GM19463 (cell line): ENCODE results near the gene TMEM163.
"Not testable (repeated sequence)": the region's sequence is repeated elsewhere in the genome, so short reads cannot be mapped to it uniquely, and the experiment has no call there.

Source experiments
- ATAC-seq: cut with Tn5 transposase; IDR thresholded peaks from one replicate; pipeline ENCODE4 v1.9.1; 2021; ENCODE audit warnings: mild to moderate bottlenecking, moderate library complexity; ENCODE audit not compliant: unreplicated experiment

The TMEM163 gene

DNA sequence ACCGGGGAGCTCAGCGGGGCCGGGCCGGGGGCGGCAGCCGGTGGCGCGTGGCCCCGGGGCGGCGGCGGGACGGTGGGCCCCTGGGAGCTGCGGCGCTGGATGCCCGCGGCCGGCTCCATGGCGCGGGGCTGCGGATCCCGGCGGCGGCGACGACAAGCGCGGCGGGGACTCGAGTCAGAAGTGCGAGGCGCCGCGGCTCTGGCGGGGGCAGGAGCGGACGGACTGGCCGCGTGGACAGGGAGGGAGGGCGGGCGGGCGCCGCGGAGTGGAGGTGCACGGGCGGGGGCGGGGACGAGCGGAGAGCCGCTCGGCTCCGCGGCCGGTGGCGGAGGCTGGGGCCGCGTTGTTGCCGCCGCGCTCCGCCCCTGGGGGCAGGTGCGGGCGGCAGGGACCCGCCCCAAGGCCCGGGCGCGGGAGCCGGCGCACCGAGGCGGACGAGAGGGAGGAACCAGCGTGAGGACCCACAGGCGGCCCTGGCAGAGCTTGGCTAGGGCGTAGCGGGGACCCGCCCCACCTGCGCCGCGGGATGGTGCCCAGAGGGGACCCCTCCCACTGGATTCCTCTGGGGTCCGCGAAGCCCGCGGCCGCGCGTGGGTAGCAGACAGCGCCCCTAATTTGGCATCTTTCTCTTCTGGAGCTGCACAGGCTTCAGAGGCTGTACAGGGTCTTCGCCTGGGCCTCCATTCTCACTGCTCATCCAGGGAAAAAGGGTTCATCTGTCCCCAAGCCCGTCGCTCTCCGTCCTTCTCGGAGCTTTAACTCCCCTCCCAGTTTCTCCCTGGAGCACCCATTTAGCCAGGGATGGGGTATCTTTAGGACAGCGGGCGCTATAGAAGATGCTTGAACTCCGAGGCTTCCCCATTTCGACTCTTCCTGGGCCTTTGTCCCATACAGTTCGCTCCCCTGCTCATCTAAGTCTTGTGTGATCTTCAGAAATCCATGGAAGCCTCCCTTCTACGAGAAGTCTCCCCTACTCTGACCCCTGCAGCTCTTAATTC lies at the start of gene TMEM163:
Gene TMEM163, minus strand, starts transcription at position 184 of the 998 bp plus-strand sequence.
- peak; percentile 65 for ATAC-seq

DNA sequence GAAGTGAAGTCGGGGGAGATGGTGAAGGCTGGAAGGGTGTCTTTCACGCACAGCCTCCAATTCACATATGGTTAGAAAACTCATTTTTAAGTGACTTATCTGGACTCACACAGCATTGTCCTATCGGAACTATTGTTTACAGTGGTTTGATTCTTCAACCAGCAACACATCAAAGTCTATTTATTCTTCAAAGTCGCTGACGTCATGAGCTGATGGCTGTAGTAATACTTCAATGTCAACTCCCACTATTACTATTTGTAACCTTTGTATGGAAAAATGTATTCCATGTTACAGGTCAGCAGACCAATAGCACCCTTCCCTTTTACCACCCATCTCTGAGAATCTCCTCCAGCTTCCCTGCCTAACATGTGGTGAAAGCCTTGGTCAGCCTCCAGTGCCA lies 47.8 kb upstream of the TMEM163 start:
- ATAC-seq = no peak

DNA sequence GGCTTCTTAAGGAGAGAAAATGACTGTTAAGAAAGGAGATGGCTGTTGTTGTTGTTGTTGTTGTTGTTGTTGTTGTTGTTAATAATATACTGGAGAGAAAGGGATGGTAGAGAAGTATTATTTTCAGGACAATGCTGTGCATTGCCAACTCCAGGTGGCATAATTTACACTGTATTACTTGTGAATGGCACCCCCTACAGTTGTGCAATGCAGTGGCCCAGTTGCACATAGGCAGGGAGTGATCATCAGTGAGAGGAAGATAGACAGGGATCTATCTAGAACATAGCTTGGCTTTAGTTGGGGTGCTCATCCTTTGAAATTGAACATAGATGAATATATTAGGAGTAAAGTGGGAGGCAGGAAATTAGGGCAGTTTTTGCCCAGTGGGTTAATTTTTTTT lies 47.2 kb upstream of the TMEM163 start:
- ATAC-seq = no peak

DNA sequence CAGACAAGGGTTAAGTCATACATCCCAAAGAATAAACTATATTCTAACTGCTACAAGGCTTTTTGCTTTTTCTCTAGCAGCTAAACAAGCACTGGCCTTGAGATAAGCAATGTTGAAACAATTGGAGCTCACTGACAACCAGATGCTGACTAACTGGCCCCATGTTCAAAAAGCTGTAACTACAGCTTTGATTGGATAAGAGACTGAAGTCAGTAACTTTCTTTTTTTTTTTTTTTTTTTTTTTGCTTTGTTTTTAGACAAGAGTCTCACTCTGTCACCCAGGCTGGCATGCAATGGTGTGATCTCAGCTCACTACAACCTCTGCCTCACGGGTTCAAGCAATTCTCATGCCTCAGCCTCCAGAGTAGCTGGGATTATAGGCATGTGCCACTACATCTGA lies 45.4 kb upstream of the TMEM163 start:
- ATAC-seq = no peak

DNA sequence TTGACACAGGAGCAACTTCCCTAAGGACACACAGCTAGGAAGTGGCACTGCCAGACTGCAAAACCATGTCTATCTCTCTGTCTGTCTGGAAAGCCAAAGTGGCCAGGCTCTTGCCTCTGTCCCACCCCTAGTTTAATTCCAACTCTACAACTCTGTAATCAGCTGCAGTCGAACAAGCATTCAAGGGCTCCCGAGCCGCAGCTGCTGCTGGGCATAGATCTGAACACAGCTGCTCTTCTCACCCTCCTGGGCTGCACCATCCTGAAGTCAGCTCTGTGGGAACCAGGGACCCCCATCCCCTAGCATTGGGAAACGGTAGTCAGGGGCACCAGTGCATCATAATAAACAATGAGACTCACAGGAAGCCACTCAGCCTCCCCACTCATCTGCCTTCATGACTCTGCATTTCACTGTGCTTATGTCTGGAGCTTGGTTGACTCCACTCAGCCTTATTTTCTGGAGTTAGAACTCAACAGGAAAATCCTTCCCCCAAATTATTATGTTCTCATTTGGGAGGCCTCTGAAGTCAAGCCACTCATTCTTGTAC lies 44.4 kb upstream of the TMEM163 start:
- no peak for ATAC-seq

DNA sequence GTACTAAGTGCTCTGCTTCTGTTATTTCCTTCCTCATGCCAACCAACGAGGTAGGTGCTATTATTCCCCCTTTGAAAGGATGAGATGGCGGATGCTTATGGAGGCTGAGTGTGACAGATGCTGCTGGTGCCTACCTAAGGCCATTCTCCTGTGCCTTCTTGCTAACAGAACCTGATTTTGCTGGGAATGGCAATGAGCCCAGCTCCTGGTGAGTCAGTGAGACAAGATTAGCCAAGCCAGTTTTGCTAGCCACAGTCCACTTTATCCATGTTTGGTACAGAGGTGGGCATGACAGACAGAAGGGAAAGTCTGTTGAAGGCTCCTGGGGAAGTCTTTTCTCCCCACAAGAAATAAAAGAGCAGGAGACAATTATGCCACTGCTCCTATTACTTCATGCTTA lies 43.7 kb upstream of the TMEM163 start:
- no peak for ATAC-seq

DNA sequence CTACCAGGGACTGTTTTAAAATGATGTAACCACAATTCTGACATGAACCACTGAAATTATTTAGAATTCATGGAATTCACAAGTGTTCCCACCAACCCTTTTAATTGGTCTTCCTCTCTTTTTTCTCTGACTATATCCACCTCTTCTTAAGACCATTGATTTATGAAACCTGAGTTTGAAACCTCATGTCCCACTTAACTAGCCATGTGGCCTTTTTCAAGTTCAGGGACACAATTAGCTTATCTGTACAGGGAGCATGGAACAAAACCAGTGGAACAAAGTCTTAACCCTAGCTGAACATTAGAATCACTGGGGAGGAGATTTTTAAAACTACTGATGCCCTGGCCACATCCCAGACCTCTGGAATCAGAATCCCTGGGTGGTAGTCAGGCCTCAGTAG lies 41.6 kb upstream of the TMEM163 start:
- ATAC-seq = no peak

DNA sequence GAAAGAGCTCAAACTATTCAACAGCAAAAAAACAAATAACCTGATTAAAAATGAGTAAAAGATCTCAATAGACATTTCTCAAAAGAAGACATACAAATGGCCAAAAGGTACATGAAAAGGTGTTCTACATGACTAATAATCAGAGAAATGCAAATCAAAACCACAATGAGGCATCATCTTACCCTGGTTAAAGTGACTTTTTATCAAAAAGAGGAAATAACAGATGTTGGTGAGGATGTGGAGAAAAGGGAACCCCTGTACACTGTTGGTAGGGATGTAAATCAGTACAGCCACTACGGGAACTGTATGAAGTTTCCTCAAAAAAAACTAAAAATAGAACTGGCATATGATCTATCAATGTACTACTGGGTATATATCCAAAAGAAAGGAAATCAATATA lies 39.8 kb upstream of the TMEM163 start:
- ATAC-seq = peak; percentile 96

DNA sequence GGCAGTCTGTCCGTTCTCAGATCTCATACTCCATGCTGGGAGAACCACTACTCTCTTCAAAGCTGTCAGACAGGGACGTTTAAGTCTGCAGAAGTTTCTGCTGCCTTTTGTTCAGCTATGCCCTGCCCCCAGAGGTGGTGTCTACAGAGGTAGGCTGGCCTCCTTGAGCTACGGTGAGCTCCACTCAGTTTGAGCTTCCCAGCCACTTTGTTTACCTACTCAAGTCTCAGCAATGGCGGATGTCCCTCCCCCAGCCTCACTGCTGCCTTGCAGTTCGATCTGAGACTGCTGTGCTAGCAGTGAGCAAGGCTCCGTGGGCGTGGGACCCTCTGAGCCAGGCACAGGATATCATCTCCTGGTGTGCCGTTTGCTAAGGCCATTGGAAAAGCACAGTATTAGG lies 33.2 kb upstream of the TMEM163 start:
- ATAC-seq = not testable (repeated sequence)

DNA sequence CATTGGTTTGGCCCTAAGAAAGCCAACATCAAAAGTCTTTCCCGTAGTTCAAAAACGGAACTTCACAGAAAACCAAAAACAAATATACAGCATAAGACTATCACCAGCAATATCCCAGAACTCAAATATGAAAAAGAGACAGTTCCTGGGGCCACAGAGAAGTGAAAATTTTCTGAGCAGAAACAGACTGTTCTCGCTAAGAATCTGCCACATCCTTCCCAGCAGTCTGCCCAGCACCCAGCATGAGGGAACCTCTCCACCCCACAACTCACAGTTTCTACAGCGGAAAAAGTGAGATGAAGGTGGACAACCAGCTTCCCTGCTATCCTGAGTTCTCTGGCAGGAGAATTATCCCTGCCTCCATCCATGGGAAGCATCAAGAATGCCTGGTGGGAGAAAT lies 26.7 kb upstream of the TMEM163 start:
- no peak for ATAC-seq

DNA sequence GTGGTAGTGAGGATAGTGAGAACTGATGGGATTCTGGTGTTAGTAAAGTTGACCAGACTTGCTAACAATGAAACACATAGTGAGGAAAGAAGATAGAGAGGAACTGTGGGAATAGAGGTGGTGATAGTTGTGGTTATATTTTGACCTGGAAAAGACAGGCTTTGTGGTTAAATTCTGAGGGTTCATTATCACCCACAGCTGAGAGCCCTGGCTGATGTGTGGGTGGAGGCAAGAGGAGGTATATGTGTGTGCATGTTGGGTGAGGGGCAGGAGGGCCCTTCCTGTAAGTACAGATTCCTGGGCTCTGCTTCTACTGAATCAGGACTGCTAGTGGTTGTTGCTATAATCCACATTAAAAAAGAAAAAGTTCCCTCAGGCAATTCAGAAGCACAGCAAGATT lies 26.2 kb upstream of the TMEM163 start:
- ATAC-seq = no peak

DNA sequence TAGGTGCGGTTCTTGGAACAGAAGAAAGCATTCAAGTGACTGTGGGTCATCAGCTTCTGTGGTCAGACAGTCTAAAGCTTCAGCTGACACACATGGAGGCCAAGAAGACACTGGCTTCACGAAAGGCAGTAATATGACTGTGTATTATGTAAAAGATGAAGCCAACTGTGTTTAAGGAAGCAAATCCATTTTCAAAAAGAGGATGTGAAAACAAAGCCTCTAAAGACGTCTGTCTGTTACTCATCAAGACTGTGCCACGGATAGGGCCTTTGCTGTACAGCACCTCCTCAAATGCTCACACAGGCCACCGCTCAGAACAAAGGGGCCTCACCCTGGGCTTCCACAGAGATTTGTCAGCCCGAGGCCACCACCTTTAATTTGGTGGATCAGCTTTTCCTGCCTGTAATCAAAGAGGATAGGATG lies 21.1 kb upstream of the TMEM163 start:
- peak; percentile 88 for ATAC-seq

DNA sequence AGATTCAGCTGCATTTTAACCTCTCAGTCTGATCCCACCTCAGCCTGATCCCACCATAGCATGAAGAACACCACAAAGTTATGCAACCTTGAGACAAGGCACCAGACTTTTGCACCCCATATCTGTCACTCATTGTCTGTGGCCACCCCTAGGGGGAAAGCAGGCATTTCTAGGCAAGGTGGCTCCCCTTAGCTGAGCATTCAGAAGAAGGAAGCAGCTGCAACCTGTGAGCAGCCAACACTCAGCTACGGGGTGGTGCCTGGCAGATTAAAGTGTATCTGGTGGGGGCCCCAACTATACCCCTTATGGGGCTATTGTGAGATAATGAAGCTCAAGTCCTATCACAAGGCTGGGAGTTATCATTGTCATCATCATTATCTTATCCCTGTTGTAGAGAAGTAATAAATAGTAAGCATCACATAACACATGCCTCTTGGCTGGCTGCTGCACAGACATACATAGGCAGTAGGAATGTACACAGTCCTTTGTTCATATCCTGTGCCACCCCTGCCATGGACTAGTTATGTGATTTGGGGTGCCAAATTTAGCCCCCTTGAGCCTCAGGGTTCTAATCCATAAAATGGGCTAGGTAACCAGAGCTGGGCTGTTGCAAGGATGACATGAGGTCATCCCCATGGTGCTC lies 20.6 kb upstream of the TMEM163 start:
- no peak for ATAC-seq

DNA sequence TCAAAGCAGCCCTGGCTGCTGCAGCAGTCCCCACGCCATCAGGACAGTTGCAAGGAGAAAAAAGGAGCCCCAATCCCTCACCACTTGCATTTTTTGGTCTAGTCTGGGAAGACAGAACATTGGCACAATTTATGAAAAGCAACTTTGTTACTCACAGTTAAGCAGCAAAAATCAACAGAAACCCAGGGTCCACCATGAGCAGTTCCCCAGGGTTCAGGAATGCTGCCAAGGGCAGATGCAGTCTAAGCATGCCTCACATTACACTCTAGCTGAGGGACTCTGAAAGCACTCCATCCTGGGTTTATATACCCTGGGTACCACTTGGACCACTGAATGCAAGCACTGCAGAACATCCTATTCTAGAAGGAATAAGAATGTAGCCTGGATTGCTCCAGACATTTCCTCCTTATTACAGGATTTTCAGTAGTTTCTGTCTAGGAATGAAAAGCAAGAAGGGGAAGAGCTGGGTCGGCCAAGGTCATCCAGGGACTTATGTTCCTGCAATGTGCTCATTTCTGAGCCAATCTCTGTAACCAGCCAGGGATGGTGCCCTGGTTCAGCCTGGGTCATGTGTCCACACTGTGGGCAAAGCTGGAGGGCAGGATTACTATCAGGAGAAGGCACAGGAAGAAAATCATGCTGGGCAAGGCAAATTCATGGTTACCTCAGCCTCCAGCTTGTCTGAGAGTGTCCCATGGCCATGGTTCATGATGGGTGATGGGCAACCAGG lies 19.5 kb upstream of the TMEM163 start:
- ATAC-seq = no peak

DNA sequence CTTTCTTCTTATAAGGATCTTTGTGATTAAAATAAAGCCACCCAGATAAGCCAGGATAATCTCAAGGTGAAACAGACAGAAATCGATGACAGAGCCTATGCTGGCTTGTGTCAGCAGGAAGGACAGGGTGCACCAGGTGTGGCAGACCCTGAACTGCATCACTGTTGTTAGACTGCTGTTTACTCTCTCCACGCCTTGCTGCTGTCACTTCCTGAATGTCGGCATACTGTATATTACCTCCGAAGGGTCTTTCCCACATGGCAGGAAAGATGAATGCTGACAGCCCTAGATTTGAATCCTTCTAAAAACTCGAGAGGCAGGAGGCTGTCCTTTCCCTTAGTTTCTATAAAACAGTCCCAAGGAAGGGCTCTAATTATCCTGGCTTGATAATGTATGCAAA lies 18.9 kb upstream of the TMEM163 start:
- no peak for ATAC-seq

DNA sequence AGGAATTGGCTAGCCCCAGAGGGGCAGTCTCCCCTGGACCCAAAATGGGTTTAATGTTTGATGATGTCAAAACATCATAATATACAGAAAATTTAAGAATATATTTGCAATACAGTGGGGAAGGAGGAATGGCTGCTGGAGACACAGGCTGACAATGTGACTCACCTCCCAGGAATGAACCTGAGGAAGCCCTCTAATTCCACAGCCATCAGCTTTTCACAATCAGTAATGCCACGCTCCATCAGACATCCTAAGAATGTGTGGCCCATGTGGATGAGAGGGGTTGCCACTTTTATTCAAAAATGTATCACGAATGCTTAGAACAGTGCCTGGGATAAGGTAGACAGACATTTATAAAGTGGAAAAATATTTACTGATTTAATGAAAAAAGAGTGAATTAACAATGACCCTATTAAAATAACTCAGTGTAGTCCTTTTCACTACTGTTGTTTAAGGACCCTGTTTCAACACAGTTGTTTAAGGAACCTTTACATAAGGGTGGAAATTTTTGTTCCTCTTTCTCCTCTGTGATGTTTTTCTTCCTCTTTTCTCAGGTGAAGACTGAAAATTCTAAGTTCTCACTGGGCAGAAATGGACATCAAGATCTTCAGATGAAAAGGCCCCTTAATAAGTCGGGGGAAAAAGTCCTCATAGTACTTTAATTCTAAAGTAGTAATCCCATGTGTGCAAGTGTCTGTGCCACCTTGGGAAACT lies 17.5 kb upstream of the TMEM163 start:
- no peak for ATAC-seq

DNA sequence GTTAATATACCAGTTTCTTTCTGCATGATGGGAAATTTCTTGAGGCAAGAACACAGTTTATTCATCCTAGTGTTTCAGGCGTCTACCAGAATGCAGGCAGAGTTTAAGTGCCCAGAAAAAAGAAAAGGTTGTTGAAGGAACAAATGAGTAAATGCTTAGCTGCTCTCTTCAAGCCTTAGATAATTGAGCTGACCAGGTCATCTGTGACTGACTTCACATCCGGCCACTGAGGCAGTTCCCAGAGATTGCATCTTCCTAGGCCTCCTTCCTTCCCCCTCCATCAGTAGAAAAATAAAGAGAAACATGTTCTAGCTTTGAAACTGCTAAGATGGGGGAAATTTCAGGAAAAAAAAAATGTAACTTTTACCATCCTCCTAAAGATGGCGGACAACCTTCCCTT lies 9.4 kb upstream of the TMEM163 start:
- no peak for ATAC-seq

DNA sequence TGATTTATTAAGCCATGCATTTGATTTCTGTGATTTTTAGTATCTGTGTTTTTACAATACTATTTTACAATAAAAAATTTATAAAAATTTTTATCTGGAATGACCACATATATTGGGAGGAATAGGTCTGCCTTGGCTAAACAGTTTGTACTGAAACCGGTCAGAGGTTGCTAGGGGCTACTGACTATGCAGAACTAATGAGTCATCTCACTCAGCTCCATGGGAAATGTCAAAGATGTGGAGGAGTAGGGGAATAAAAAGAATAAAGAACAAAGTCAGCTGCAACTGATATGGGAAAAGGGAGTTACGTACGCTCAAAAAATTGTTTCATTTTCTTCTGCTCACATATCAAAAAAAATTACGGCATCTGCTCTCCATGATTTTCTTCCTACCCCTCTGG lies 8.6 kb upstream of the TMEM163 start:
- ATAC-seq = no peak

DNA sequence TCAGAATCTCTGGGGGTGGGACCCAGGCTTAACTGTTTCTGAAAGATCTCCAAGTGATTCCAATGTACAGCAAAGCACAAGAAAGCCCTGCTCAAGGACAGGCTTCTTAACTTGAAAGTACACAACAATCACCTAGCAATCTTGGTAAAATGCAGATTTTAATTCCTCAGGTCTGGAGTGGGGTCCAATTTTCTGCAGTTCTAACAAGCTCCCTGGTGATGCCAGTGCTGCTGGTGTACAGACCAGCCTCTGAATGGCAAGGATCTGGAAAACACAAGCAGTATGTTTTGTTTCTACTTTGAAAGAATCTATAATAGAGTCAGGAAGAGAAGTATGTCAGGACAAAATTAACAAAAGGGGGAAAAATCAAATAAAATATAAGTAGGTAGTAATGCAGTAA lies 7.8 kb upstream of the TMEM163 start:
- ATAC-seq = no peak

DNA sequence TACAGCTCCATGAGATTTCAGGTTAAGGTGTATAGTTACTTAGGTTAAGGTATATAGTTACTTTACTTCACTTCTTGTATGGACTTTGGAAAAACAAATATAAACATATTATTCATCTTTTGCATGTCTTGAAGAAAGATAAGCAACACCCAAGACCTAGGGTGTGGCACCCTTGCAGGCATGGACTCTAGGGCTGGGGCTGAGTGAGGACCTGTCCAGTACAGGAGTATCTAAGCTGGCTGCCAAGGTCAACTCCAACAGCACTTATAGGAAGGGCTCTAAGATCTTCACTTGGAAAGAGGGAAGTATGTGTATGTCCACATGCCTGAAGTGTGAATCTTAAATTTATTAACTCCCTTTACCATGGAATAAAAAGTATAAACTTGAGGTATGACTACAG lies 7.1 kb upstream of the TMEM163 start:
- no peak for ATAC-seq

DNA sequence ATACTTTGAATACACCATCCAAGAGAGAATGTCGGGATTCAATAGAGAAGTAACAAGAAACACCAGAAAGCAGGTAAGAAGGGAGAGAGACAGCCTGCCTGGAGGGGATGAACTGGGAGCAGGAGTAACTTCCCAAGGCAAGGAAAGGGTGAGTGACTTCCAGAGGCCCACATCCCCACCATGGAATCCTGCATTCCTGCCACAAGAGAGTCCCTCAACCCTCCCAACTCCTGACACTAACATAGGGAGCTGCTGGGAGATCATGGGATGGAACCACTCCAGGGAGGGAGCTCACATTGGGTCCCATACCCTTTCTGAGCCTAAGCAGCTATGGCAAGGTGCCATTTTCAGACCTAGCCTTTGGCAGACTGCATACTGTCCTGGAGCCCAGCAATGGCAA lies 5.5 kb upstream of the TMEM163 start:
- ATAC-seq = no peak
